Measurements from ENCODE around the gene DIABLO.

GRCh38 chr12:122216445-122216844 is 9.4 kb downstream of the DIABLO start:
- TF ChIP-seq CTCF (IDR thresholded peaks at IDR 0.05), result no peak
- TF ChIP-seq POLR2A (IDR thresholded peaks at IDR 0.05), result no peak
- TF ChIP-seq EP300 (IDR thresholded peaks at IDR 0.05), result no peak
- TF ChIP-seq POLR2AphosphoS5 (IDR thresholded peaks at IDR 0.05), result no peak

Data from upper lobe of left lung (tissue), 4 donors.